ENCODE measurements around the gene DEFB124.

Gene DEFB124

DNA sequence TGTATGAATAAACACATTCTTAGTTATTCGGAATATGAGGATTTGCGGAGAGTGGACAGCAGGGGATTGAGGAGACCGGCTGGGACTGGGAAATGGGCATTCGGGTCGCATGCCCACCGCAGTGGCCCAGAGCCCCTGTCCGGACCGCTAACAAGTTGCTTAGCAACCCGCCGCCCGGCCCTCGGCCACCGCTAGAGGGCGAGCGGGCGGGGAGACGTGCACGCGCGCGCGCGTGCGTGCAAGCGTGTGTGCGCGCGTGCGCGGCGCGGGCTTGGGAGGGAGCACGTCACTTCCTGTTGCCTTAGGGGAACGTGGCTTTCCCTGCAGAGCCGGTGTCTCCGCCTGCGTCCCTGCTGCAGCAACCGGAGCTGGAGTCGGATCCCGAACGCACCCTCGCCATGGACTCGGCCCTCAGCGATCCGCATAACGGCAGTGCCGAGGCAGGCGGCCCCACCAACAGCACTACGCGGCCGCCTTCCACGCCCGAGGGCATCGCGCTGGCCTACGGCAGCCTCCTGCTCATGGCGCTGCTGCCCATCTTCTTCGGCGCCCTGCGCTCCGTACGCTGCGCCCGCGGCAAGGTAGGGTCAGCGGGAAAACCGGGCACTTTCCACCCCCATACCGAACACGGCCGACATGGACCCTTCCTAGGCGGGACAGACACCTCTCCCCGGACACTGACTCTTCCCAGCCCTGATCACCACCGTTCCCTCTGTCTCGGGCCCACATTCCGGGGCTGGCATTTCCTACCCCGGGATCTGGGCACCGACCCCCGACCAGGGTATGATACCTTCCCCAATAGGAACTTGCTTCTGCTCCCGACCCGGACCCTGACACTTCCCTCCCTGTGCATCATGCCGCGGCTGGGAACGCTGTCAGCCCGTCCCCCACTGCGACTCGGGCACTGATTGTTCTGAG is 39.5 kb upstream of the DEFB124 start, which contains the start of gene HM13 (continued):
- TF ChIP-seq, protein P1, sequence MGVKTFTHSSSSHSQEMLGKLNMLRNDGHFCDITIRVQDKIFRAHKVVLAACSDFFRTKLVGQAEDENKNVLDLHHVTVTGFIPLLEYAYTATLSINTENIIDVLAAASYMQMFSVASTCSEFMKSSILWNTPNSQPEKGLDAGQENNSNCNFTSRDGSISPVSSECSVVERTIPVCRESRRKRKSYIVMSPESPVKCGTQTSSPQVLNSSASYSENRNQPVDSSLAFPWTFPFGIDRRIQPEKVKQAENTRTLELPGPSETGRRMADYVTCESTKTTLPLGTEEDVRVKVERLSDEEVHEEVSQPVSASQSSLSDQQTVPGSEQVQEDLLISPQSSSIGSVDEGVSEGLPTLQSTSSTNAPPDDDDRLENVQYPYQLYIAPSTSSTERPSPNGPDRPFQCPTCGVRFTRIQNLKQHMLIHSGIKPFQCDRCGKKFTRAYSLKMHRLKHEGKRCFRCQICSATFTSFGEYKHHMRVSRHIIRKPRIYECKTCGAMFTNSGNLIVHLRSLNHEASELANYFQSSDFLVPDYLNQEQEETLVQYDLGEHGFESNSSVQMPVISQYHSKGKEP (tag by site-specific recombination; IDR thresholded peaks at IDR 0.05), result peak; percentile 55; the same call in 1 of the 2 replicates
- TF ChIP-seq REPIN1 (tag by site-specific recombination; IDR thresholded peaks at IDR 0.05; ENCODE audit: low read depth) (no peak; the same call in 1 of the 2 replicates), ZXDB (tag by site-specific recombination; IDR thresholded peaks at IDR 0.05) (peak; percentile 83), BCL11A (tag by site-specific recombination; IDR thresholded peaks at IDR 0.05; ENCODE audit: low read depth) (no peak), ZFP69B (tag by site-specific recombination; IDR thresholded peaks at IDR 0.05) (peak; percentile 48; the same call in 1 of the 2 replicates), ZNF24 (tag by site-specific recombination; IDR thresholded peaks at IDR 0.05) (no peak; the same call in 1 of the 2 replicates), ZNF654 (tag by site-specific recombination; IDR thresholded peaks at IDR 0.05; ENCODE audit: low read depth) (no peak), KLF8 (tag by site-specific recombination; IDR thresholded peaks at IDR 0.05) (peak; percentile 97), ZNF843 (tag by site-specific recombination; IDR thresholded peaks at IDR 0.05) (no peak), SETDB1 (IDR thresholded peaks at IDR 0.05; ENCODE audit: insufficient read length, low read length) (no peak), TRIM28 (IDR thresholded peaks at IDR 0.05; ENCODE audit: borderline replicate concordance, low read length) (peak; percentile 32; the same call in 1 of the 2 replicates), MEIS1 (CRISPR knock-in tag; IDR thresholded peaks at IDR 0.05; ENCODE audit: borderline replicate concordance) (no peak), ZNF571 (tag by site-specific recombination; IDR thresholded peaks at IDR 0.05) (no peak), FEZF1 (tag by site-specific recombination; IDR thresholded peaks at IDR 0.05) (no peak), ZNF202 (tag by site-specific recombination; IDR thresholded peaks at IDR 0.05; ENCODE audit: borderline replicate concordance) (no peak), MYNN (tag by site-specific recombination; IDR thresholded peaks at IDR 0.05; ENCODE audit: borderline replicate concordance) (no peak), ZNF560 (tag by site-specific recombination; IDR thresholded peaks at IDR 0.05; ENCODE audit: borderline replicate concordance) (no peak), ZNF146 (tag by site-specific recombination; IDR thresholded peaks at IDR 0.05) (no peak; the same call in 1 of the 2 replicates), KLF7 (tag by site-specific recombination; IDR thresholded peaks at IDR 0.05; ENCODE audit: borderline replicate concordance) (peak; percentile 94), ZNF157 (tag by site-specific recombination; IDR thresholded peaks at IDR 0.05) (no peak), ZNF214 (tag by site-specific recombination; IDR thresholded peaks at IDR 0.05; ENCODE audit: borderline replicate concordance) (no peak)
- TF ChIP-seq, protein P2, sequence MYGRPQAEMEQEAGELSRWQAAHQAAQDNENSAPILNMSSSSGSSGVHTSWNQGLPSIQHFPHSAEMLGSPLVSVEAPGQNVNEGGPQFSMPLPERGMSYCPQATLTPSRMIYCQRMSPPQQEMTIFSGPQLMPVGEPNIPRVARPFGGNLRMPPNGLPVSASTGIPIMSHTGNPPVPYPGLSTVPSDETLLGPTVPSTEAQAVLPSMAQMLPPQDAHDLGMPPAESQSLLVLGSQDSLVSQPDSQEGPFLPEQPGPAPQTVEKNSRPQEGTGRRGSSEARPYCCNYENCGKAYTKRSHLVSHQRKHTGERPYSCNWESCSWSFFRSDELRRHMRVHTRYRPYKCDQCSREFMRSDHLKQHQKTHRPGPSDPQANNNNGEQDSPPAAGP (tag by site-specific recombination; IDR thresholded peaks at IDR 0.05), result 0 out of 2 replicates have a peak, but pooled peaks have one; percentile 33
- TF ChIP-seq, protein P3, sequence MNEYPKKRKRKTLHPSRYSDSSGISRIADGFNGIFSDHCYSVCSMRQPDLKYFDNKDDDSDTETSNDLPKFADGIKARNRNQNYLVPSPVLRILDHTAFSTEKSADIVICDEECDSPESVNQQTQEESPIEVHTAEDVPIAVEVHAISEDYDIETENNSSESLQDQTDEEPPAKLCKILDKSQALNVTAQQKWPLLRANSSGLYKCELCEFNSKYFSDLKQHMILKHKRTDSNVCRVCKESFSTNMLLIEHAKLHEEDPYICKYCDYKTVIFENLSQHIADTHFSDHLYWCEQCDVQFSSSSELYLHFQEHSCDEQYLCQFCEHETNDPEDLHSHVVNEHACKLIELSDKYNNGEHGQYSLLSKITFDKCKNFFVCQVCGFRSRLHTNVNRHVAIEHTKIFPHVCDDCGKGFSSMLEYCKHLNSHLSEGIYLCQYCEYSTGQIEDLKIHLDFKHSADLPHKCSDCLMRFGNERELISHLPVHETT (tag by site-specific recombination; IDR thresholded peaks at IDR 0.05), result no peak
- TF ChIP-seq, protein P4, sequence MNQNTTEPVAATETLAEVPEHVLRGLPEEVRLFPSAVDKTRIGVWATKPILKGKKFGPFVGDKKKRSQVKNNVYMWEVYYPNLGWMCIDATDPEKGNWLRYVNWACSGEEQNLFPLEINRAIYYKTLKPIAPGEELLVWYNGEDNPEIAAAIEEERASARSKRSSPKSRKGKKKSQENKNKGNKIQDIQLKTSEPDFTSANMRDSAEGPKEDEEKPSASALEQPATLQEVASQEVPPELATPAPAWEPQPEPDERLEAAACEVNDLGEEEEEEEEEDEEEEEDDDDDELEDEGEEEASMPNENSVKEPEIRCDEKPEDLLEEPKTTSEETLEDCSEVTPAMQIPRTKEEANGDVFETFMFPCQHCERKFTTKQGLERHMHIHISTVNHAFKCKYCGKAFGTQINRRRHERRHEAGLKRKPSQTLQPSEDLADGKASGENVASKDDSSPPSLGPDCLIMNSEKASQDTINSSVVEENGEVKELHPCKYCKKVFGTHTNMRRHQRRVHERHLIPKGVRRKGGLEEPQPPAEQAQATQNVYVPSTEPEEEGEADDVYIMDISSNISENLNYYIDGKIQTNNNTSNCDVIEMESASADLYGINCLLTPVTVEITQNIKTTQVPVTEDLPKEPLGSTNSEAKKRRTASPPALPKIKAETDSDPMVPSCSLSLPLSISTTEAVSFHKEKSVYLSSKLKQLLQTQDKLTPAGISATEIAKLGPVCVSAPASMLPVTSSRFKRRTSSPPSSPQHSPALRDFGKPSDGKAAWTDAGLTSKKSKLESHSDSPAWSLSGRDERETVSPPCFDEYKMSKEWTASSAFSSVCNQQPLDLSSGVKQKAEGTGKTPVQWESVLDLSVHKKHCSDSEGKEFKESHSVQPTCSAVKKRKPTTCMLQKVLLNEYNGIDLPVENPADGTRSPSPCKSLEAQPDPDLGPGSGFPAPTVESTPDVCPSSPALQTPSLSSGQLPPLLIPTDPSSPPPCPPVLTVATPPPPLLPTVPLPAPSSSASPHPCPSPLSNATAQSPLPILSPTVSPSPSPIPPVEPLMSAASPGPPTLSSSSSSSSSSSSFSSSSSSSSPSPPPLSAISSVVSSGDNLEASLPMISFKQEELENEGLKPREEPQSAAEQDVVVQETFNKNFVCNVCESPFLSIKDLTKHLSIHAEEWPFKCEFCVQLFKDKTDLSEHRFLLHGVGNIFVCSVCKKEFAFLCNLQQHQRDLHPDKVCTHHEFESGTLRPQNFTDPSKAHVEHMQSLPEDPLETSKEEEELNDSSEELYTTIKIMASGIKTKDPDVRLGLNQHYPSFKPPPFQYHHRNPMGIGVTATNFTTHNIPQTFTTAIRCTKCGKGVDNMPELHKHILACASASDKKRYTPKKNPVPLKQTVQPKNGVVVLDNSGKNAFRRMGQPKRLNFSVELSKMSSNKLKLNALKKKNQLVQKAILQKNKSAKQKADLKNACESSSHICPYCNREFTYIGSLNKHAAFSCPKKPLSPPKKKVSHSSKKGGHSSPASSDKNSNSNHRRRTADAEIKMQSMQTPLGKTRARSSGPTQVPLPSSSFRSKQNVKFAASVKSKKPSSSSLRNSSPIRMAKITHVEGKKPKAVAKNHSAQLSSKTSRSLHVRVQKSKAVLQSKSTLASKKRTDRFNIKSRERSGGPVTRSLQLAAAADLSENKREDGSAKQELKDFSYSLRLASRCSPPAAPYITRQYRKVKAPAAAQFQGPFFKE (tag by site-specific recombination; IDR thresholded peaks at IDR 0.05; ENCODE audit: borderline replicate concordance), result no peak
- TF ChIP-seq, protein P5, sequence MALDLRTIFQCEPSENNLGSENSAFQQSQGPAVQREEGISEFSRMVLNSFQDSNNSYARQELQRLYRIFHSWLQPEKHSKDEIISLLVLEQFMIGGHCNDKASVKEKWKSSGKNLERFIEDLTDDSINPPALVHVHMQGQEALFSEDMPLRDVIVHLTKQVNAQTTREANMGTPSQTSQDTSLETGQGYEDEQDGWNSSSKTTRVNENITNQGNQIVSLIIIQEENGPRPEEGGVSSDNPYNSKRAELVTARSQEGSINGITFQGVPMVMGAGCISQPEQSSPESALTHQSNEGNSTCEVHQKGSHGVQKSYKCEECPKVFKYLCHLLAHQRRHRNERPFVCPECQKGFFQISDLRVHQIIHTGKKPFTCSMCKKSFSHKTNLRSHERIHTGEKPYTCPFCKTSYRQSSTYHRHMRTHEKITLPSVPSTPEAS (tag by site-specific recombination; IDR thresholded peaks at IDR 0.05), result no peak
- TF ChIP-seq, protein P6, sequence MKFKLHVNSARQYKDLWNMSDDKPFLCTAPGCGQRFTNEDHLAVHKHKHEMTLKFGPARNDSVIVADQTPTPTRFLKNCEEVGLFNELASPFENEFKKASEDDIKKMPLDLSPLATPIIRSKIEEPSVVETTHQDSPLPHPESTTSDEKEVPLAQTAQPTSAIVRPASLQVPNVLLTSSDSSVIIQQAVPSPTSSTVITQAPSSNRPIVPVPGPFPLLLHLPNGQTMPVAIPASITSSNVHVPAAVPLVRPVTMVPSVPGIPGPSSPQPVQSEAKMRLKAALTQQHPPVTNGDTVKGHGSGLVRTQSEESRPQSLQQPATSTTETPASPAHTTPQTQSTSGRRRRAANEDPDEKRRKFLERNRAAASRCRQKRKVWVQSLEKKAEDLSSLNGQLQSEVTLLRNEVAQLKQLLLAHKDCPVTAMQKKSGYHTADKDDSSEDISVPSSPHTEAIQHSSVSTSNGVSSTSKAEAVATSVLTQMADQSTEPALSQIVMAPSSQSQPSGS (tag by site-specific recombination; IDR thresholded peaks at IDR 0.05; ENCODE audit: low read depth), result no peak
